Endothelial cell of umbilical vein (primary cell): ENCODE data around the gene CFAP99.

ENCODE experiments used
- POLR2AphosphoS5 ChIP-seq: IDR thresholded peaks from 2 replicates; pipeline ENCODE4 v1.6.1; 2012; ENCODE audit warnings: low read depth, mild to moderate bottlenecking, control low read depth, low read length, moderate library complexity; ENCODE audit not compliant: insufficient read depth
- TF ChIP-seq, protein P1 (sequence below), 2 donors: IDR thresholded peaks; 1 replicate in 1 of 2; 2 replicates in 1 of 2; pipeline ENCODE4 v1.5.1; 2011; ENCODE audit warnings: low read length in 2 of 2, mild to moderate bottlenecking in 2 of 2, moderate library complexity in 2 of 2, control low read depth in 1 of 2, inconsistent platforms in 1 of 2, low read depth in 1 of 2; ENCODE audit not compliant: insufficient read depth in 1 of 2; ENCODE audit errors: extremely low read depth in 1 of 2

DNA sequence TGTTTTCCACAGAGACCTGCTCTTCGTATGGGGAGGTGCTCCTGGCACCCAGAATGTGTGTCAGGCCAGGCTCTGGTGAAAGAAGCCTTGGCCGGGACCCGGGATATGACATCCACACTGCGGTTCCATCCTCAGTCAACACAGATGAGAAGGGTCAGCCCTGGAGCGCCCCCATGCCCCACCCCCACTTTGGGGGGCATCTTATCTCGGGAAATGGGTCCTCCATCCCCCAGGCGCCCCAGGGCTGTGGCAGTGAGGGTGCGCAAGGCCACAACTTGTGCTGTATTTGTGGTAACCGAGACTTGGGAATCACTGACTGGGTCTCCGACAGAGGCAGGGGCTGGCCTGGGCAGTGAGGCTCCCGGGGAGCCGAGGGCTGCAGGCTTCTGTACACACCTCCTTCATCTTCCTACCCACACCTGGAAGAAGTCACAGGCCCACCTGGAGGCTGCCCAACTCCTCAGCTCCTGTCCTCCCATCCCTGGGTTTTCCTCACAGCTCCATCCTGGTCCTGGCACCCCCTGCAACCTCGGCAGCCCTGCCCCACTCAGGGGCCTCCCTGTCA lies 8.0 kb downstream of the CFAP99 start:
- TF ChIP-seq, protein P1, sequence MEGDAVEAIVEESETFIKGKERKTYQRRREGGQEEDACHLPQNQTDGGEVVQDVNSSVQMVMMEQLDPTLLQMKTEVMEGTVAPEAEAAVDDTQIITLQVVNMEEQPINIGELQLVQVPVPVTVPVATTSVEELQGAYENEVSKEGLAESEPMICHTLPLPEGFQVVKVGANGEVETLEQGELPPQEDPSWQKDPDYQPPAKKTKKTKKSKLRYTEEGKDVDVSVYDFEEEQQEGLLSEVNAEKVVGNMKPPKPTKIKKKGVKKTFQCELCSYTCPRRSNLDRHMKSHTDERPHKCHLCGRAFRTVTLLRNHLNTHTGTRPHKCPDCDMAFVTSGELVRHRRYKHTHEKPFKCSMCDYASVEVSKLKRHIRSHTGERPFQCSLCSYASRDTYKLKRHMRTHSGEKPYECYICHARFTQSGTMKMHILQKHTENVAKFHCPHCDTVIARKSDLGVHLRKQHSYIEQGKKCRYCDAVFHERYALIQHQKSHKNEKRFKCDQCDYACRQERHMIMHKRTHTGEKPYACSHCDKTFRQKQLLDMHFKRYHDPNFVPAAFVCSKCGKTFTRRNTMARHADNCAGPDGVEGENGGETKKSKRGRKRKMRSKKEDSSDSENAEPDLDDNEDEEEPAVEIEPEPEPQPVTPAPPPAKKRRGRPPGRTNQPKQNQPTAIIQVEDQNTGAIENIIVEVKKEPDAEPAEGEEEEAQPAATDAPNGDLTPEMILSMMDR (IDR thresholded peaks at IDR 0.05; ENCODE audit: extremely low read depth in 1 of 2, insufficient read depth in 1 of 2, low read depth in 1 of 2, low read length in 2 of 2), result no peak
- no peak for TF ChIP-seq POLR2AphosphoS5
